Vagina (tissue), 2 donors: ENCODE results near the gene DNAH7. TPM values are rescaled to one million over a fixed set of nuclear protein-coding genes. Genes with fewer than 3 reads are reported as not detected.

Experiments
- DNase-seq, 2 donors: peaks; one replicate each; pipeline ENCODE4 v3.0.0-alpha.2; 2017; ENCODE audit errors: extremely low spot score in 2 of 2
- H3K27ac ChIP-seq: fragments of 200-600 bp; sonication (generic); one replicate; pipeline ENCODE4 v1.5.1; 2019
- H3K27me3 ChIP-seq: fragments of 200-600 bp; sonication (generic); one replicate; pipeline ENCODE4 v1.5.1; 2019
- H3K36me3 ChIP-seq, 2 donors: fragments of 200-600 bp; sonication (generic); one replicate each; pipeline ENCODE4 v1.5.1; 2017 to 2019
- H3K4me1 ChIP-seq: fragments of 200-600 bp; sonication (generic); one replicate; pipeline ENCODE4 v1.5.1; 2019
- H3K4me3 ChIP-seq, 2 donors: fragments of 200-600 bp; sonication (generic); 1 replicate in 1 of 2; 2 replicates in 1 of 2; pipeline ENCODE4 v1.5.1; 2016 to 2019
- H3K9me3 ChIP-seq: fragments of 200-600 bp; sonication (generic); one replicate; pipeline ENCODE4 v1.5.1; 2019
- POLR2A ChIP-seq, 2 donors: fragments of 450-650 bp; IDR thresholded peaks; one replicate each; pipeline ENCODE4 v1.6.1; 2017; ENCODE audit warnings: antibody characterized with exemption in 2 of 2, mild to moderate bottlenecking in 2 of 2, moderate library complexity in 2 of 2
- POLR2AphosphoS5 ChIP-seq, 2 donors: sonication (generic); formaldehyde crosslinking; IDR thresholded peaks; one replicate each; pipeline ENCODE4 v1.9.0; 2017; ENCODE audit warnings: antibody characterized with exemption in 2 of 2, mild to moderate bottlenecking in 2 of 2, low read depth in 1 of 2; ENCODE audit not compliant: insufficient read depth in 1 of 2
- intact Hi-C: fragments of 100-400 bp; cut with DNase I; formaldehyde crosslinking; loops from one replicate; pipeline ENCODE4 v1.15.1; 2023
- total RNA-seq: library from RNA; depleted of rRNA; stranded (reverse); fragments of >200 nt; gene quantifications from one replicate; pipeline ENCODE4 v1.2.3, GENCODE V29; 2016
- TF ChIP-seq, protein P1 (sequence below), 3 experiments: fragments of 450-650 bp in 2 of 3; fragments of 200-600 bp in 1 of 3; sonication (generic) in 1 of 3; IDR thresholded peaks; one replicate each; pipeline ENCODE4 v1.5.1; 2017 to 2019; ENCODE audit warnings: antibody characterized with exemption in 3 of 3, mild to moderate bottlenecking in 2 of 3, moderate library complexity in 2 of 3

The DNAH7 gene
- total RNA-seq, 1 donor from 2014 or later: 0.49 TPM

DNA sequence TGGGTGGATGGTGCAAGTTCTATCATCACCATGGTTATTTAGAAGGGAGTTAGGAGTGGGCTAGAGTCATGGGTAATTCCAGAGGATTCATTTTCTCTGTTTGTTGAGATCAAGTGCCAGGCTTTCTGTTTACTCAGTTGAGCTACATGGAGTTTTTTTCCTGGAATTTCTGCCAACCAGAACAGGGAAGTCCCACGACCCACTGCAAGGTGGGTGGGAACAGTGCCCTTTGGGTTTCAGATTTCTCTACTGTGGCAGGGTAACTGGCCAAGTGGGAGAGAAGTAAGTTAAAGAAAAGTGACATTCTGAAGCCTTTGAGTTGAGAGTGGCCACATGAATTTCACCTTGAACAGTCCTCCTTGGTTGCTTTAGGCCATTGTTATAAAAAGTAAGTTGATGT, 272.8 kb downstream of the DNAH7 start:
- H3K4me3 ChIP-seq: no peak overlapping the region
- H3K36me3 ChIP-seq: no peaks in the 10 kb centered on the region
- no peaks in the 10 kb centered on the region for H3K9me3 ChIP-seq
- DNase-seq: no peak
- no peak for TF ChIP-seq POLR2AphosphoS5 (IDR thresholded peaks at IDR 0.05; ENCODE audit: insufficient read depth in 1 of 2, low read depth in 1 of 2)
- TF ChIP-seq POLR2A (IDR thresholded peaks at IDR 0.05): no peak
- TF ChIP-seq, protein P1, sequence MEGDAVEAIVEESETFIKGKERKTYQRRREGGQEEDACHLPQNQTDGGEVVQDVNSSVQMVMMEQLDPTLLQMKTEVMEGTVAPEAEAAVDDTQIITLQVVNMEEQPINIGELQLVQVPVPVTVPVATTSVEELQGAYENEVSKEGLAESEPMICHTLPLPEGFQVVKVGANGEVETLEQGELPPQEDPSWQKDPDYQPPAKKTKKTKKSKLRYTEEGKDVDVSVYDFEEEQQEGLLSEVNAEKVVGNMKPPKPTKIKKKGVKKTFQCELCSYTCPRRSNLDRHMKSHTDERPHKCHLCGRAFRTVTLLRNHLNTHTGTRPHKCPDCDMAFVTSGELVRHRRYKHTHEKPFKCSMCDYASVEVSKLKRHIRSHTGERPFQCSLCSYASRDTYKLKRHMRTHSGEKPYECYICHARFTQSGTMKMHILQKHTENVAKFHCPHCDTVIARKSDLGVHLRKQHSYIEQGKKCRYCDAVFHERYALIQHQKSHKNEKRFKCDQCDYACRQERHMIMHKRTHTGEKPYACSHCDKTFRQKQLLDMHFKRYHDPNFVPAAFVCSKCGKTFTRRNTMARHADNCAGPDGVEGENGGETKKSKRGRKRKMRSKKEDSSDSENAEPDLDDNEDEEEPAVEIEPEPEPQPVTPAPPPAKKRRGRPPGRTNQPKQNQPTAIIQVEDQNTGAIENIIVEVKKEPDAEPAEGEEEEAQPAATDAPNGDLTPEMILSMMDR (IDR thresholded peaks at IDR 0.05): no peak
- H3K4me1 ChIP-seq: no peaks in the 10 kb centered on the region
- no peak overlapping the region for H3K27ac ChIP-seq
- H3K27me3 ChIP-seq: no peaks in the 10 kb centered on the region
- intact Hi-C loops: no loop called here

DNA sequence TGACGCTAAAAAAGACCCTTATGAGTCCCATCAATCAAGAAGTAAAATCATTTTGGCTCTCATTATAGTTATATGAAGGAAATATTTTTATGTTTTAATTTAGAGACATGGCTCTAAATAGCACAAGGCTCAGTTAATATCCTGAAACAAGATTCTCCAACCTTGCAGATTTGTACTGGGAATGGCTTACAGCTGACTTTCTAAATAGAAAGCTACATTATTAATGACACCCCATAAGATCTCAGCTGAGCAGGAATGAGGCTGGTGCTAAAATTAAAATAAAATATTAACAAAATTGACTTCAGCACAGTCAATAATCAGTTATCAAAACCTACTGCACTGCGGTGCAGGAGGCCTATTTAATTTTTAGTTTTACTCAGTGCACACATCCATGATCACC, 274.8 kb downstream of the DNAH7 start:
- no peak overlapping the region for H3K4me3 ChIP-seq
- no peak for DNase-seq
- intact Hi-C loops: no loop called here
- no peaks in the 10 kb centered on the region for H3K36me3 ChIP-seq
- H3K9me3 ChIP-seq: no peaks in the 10 kb centered on the region
- H3K27me3 ChIP-seq: no peaks in the 10 kb centered on the region
- no peak for TF ChIP-seq POLR2A (IDR thresholded peaks at IDR 0.05)
- TF ChIP-seq POLR2AphosphoS5 (IDR thresholded peaks at IDR 0.05; ENCODE audit: insufficient read depth in 1 of 2, low read depth in 1 of 2): no peak
- TF ChIP-seq, protein P1 (IDR thresholded peaks at IDR 0.05): no peak
- no peak overlapping the region for H3K27ac ChIP-seq
- H3K4me1 ChIP-seq: no peaks in the 10 kb centered on the region

DNA sequence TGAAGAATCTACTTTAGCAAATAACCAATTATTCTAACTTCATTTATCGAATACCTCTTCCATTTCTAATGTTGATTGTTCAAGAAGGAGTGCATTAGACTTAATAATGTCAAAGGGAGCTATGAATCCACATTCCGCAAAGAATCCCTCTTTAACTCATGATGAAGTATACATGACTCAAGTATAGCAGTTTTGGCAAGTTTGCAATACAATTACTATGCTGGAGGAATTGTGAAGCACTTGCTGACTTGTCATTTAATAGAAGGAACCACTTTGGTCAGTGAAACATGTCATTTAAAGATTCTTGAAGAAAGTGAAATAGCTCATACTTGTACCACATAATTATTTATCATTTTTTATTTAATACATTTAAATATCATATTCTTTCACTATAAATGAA, 286.5 kb downstream of the DNAH7 start:
- Histone ChIP-seq H3K27ac (no peak overlapping the region), H3K4me1 (no peaks in the 10 kb centered on the region), H3K9me3 (no peaks in the 10 kb centered on the region), H3K27me3 (no peaks in the 10 kb centered on the region), H3K36me3 (no peaks in the 10 kb centered on the region), H3K4me3 (no peak overlapping the region)
- intact Hi-C loops: no loop called here
- DNase-seq: no peak
- TF ChIP-seq POLR2A (IDR thresholded peaks at IDR 0.05): no peak
- no peak for TF ChIP-seq POLR2AphosphoS5 (IDR thresholded peaks at IDR 0.05; ENCODE audit: insufficient read depth in 1 of 2, low read depth in 1 of 2)
- TF ChIP-seq, protein P1 (IDR thresholded peaks at IDR 0.05): no peak

DNA sequence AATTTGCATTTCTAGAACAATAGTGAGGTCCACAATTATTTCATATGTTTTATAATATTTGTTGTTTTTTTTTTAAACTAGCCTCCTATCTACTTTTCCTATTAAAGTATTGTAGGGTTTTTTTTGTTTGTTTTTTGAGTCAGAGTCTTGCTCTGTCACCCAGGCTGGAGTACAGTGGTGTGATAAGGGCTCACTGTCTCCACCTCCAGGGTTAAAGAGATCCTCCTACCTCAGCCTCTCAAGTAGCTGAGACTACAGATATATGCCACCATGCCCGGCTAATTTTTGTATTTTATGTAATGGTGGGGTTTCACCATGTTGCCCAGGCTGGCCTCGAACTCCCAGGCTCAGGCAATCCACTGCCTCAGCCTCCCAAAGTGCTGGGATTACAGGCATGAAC, 289.1 kb downstream of the DNAH7 start:
- no peak for DNase-seq
- H3K27me3 ChIP-seq: no peaks in the 10 kb centered on the region
- H3K4me1 ChIP-seq: no peaks in the 10 kb centered on the region
- H3K36me3 ChIP-seq: no peaks in the 10 kb centered on the region
- TF ChIP-seq POLR2AphosphoS5 (IDR thresholded peaks at IDR 0.05; ENCODE audit: insufficient read depth in 1 of 2, low read depth in 1 of 2) (no peak), POLR2A (IDR thresholded peaks at IDR 0.05) (no peak)
- TF ChIP-seq, protein P1 (IDR thresholded peaks at IDR 0.05): no peak
- intact Hi-C loops: no loop called here
- H3K27ac ChIP-seq: no peak overlapping the region
- H3K4me3 ChIP-seq: no peak overlapping the region
- H3K9me3 ChIP-seq: no peaks in the 10 kb centered on the region

DNA sequence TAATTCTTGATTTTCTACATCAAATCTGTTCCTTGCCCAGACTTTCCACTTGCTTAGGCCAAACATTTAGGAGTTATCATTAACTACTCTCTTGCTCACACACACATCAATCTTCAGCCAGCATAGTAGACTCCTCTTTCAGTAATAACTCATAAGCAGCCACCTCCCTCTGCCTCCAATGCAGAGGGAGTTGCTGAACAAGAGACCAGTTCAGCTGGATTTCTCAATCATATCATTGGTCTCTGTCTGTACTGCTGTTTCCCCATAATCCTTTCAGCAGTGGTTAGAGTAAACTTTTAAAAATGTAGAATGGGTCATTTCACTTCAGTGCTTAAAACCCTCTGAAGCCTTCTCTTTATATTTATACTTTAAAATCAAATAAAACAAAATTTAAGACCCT, 298.7 kb downstream of the DNAH7 start:
- Histone ChIP-seq H3K4me1 (no peaks in the 10 kb centered on the region), H3K27me3 (no peaks in the 10 kb centered on the region), H3K36me3 (no peaks in the 10 kb centered on the region), H3K4me3 (no peak overlapping the region), H3K27ac (no peak overlapping the region), H3K9me3 (no peaks in the 10 kb centered on the region)
- intact Hi-C loops: no loop called here
- no peak for DNase-seq
- TF ChIP-seq, protein P1 (IDR thresholded peaks at IDR 0.05): no peak
- no peak for TF ChIP-seq POLR2AphosphoS5 (IDR thresholded peaks at IDR 0.05; ENCODE audit: insufficient read depth in 1 of 2, low read depth in 1 of 2)
- TF ChIP-seq POLR2A (IDR thresholded peaks at IDR 0.05): no peak
